Ammon's horn (tissue), 1 donor: ENCODE measurements around the gene PCDHGA11.
"Not testable (repeated sequence)": the region's sequence is repeated elsewhere in the genome, so short reads cannot be mapped to it uniquely, and the experiment has no call there.

Experiments
- DNase-seq: peaks from one replicate; pipeline ENCODE4 v3.0.0-alpha.2; 2016; ENCODE audit warnings: low spot score

The PCDHGA11 gene

DNA sequence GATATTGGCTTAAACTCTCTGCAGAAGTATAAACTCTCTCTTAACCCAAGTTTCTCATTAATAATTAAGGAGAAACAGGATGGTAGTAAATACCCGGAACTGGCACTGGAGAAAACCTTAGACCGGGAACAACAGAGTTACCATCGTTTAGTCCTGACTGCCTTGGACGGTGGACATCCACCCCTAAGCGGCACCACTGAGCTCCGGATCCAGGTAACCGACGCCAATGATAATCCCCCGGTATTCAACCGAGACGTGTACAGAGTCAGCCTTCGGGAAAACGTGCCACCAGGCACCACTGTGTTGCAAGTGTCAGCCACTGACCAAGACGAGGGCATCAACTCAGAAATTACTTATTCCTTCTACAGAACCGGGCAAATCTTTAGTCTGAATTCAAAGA lies 22.2 kb upstream of the PCDHGA11 start:
- DNase-seq: no peak

DNA sequence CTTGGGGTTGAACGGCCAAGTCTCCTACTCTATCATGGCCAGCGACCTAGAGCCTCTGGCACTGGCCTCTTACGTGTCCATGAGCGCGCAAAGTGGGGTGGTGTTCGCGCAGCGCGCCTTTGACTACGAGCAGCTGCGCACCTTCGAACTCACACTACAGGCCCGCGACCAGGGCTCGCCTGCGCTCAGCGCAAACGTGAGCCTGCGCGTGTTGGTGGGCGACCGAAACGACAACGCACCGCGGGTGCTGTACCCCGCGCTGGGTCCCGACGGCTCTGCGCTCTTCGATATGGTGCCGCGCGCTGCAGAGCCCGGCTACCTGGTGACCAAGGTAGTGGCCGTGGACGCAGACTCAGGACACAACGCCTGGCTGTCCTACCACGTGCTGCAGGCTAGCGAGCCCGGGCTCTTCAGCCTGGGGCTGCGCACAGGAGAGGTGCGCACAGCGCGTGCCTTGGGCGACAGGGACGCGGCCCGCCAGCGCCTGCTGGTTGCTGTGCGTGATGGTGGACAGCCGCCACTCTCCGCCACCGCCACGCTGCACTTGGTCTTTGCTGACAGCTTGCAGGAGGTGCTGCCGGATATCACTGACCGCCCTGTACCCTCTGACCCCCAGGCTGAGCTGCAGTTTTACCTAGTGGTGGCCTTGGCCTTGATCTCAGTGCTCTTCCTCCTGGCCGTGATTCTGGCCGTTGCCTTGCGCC lies 21.1 kb upstream of the PCDHGA11 start:
- no peak for DNase-seq

DNA sequence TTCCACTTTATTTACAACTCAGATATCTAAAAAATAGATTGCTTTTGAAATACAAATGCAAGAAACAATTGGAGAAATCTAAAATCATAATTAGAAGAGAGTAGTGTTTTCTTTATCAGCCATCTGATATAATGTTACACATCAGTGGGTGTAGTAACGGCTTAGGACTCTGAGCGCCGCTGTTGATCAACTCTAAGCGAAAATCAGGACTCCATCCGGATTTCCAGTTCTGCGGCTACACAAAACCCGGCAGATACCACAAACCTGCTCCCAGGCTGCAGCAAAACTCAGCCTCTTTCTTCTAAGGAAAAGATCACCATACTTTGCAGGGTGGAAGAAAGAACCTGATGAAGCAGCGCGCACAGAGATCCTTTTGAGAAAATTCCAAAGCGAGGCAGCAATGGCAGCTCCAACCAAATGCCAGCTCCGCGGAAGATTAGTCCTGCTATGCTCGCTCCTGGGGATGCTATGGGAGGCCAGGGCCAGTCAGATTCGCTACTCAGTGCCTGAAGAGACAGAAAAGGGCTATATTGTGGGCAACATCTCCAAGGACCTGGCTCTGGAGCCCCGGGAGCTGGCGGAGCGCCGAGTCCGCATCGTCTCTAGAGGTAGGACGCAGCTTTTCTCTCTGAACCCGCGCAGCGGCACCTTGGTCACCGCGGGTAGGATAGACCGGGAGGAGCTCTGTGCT lies 18.2 kb upstream of the PCDHGA11 start, which contains the start of gene PCDHGA9:
PCDHGA9 (plus strand) TSS at position 226 of the 691 bp plus-strand sequence; CDS start at position 401, 175 bp downstream.
- peak; percentile 11 for DNase-seq

DNA sequence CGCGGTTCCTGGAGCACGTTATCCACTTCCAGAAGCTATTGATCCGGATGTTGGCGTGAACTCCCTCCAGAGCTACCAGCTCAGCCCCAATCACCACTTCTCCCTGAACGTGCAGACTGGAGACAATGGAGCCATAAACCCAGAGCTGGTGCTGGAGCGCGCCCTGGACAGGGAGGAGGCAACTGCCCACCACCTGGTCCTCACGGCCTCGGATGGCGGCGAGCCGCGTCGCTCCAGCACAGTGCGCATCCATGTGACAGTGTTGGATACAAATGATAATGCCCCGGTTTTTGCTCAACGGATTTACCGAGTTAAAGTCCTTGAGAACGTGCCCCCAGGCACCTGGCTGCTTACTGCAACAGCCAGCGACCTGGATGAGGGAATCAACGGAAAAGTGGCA lies 17.5 kb upstream of the PCDHGA11 start:
- DNase-seq: no peak

DNA sequence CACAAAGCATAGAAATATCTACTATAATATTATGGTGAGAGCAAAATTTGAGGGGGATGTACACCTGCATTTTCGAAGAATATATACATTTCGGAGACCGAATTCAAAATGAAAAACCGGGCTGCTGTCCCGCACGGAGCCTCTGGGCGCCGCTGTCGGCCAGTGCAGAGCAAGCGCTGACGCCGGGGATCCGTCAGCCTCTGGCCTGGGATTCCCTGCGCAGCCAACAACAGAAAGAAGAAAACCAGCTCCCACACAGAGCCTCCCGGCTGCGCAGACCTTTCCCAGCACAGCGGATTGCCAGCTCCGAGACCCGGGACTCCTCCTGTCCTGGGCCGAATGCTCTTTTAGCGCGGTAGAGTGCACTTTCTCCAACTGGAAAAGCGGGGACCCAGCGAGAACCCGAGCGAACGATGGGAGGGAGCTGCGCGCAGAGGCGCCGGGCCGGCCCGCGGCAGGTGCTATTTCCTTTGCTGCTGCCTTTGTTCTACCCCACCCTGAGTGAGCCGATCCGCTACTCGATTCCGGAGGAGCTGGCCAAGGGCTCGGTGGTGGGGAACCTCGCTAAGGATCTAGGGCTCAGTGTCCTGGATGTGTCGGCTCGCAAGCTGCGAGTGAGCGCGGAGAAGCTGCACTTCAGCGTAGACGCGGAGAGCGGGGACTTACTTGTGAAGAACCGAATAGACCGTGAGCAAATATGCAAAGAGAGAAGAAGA lies 12.9 kb upstream of the PCDHGA11 start, which contains the start of gene PCDHGB6:
PCDHGB6 (plus strand) TSS at position 232 of the 716 bp plus-strand sequence; CDS start at position 414, 182 bp downstream.
- not testable (repeated sequence) for DNase-seq

DNA sequence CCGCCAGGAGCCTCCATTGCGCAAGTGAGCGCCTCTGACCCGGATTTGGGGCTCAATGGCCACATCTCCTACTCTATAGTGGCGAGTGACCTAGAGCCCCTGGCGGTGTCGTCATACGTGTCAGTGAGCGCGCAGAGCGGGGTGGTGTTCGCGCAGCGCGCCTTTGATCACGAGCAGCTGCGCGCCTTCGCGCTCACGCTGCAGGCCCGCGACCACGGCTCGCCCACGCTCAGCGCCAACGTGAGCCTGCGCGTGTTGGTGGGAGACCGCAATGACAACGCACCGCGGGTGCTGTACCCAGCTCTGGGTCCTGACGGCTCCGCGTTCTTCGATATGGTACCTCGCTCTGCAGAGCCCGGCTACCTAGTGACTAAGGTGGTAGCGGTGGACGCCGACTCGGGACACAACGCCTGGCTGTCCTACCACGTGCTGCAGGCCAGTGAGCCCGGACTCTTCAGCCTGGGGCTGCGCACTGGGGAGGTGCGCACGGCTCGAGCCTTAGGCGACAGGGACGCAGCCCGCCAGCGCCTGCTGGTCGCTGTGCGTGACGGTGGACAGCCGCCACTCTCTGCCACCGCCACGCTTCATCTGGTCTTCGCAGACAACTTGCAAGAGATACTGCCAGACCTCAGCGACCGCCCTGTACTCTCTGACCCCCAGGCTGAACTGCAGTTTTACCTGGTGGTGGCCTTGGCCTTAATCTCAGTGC lies 11.1 kb upstream of the PCDHGA11 start:
- DNase-seq: no peak

DNA sequence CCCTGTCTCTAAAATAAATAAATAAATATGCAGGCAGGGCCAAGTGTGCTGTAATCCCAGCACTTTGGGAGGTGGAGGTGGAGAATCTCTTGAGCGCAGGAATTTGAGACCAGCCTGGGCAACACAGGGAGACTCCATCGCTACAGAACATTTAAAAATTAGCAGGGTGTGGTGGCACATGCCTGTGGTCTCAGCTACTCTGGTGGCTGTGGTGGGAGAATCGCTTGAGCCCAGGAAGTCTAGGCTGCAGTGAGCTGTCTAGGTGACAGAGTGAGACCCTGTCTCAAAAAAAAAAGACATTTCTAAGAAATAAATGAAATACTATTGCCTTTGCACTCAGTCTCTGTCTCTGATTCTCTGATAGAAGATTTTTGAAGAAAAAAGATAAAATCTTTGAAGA lies 9.3 kb upstream of the PCDHGA11 start:
- no peak for DNase-seq

DNA sequence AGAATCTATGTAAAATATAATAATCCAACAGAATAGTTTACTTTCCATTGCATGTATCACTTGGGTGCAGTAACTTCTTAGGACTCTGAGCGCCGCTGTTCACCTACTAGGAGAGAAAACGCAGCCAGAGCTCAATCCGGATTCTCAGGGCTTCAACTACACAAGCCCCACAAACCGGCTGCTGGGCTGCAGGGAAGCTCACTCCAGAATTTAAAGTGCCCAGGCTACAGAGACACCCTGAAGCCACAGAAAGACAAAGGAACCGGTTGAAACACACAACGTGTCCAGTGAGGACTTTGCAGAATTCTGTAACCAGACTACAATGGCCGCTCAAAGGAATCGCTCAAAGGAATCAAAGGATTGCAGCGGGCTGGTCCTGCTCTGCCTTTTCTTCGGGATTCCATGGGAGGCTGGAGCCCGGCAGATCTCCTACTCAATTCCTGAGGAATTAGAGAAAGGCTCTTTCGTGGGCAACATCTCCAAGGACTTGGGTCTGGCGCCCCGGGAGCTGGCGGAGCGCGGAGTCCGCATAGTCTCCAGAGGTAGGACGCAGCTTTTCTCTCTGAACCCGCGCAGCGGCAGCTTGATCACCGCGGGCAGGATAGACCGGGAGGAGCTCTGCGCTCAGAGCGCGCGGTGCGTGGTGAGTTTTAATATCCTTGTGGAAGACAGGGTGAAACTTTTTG lies 7.9 kb upstream of the PCDHGA11 start, which contains the start of gene PCDHGA10:
PCDHGA10 (plus strand) TSS at position 134 of the 686 bp plus-strand sequence; CDS start at position 323, 189 bp downstream.
- DNase-seq: no peak

DNA sequence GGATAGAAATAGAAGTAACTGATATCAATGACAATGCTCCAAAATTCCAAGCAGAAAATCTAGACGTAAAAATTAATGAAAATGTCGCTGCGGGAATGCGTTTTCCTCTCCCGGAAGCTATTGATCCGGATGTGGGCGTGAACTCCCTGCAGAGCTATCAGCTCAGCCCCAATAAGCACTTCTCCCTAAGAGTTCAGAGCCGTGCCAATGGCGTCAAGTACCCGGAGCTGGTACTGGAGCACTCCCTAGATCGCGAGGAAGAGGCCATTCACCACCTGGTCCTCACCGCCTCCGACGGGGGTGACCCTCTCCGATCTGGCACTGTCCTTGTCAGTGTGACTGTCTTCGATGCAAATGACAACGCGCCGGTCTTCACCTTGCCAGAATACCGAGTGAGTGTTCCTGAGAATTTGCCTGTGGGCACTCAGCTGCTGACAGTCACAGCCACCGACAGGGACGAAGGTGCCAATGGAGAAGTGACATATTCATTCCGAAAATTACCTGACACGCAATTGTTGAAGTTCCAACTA lies 7.2 kb upstream of the PCDHGA11 start:
- DNase-seq: no peak

DNA sequence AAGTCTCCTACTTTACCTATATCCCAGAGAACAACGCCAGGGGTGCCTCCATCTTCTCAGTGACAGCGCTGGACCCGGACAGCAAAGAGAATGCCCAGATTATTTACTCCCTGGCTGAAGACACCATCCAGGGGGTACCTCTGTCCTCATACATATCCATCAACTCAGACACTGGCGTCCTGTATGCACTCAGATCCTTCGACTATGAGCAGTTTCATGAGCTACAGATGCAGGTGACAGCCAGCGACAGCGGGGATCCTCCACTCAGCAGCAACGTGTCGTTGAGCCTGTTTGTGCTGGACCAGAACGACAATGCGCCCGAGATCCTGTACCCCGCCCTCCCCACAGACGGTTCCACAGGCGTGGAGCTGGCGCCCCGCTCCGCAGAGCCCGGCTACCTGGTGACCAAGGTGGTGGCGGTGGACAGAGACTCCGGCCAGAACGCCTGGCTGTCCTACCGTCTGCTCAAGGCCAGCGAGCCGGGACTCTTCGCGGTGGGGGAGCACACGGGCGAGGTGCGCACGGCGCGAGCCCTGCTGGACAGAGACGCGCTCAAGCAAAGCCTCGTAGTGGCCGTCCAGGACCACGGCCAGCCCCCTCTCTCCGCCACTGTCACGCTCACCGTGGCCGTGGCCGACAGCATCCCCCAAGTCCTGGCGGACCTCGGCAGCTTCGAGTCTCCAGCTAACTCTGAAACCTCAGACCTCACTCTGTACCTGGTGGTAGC lies 6.1 kb upstream of the PCDHGA11 start:
- DNase-seq: not testable (repeated sequence)

DNA sequence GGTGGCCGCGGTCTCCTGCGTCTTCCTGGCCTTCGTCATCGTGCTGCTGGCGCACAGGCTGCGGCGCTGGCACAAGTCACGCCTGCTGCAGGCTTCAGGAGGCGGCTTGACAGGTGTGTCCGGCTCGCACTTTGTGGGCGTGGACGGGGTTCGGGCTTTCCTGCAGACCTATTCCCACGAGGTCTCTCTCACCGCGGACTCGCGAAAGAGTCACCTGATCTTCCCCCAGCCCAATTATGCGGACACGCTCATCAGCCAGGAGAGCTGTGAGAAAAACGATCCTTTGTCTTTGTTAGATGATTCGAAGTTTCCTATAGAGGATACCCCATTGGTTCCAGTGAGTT lies 5.6 kb upstream of the PCDHGA11 start:
- DNase-seq: not testable (repeated sequence)

DNA sequence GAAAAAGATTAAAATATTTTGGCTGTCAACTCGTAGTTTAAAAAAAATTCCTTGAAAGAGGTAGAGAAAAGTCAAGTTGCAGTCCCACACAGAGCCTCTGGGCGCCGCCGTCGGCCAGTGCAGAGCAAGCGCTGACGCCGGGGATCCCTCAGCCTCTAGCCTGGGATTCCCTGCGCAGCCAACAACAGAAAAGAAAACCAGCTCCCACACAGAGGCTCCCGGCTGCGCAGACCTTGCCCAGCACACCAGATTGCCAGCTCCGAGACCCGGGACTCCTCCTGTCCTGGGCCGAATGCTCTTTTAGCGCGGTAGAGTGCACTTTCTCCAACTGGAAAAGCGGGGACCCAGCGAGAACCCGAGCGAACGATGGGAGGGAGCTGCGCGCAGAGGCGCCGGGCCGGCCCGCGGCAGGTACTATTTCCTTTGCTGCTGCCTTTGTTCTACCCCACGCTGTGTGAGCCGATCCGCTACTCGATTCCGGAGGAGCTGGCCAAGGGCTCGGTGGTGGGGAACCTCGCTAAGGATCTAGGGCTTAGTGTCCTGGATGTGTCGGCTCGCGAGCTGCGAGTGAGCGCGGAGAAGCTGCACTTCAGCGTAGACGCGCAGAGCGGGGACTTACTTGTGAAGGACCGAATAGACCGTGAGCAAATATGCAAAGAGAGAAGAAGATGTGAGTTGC lies 3.2 kb upstream of the PCDHGA11 start, which contains the start of gene PCDHGB7:
PCDHGB7 (plus strand) TSS at position 184 of the 679 bp plus-strand sequence; CDS start at position 367, 183 bp downstream.
- DNase-seq: peak; percentile 51

DNA sequence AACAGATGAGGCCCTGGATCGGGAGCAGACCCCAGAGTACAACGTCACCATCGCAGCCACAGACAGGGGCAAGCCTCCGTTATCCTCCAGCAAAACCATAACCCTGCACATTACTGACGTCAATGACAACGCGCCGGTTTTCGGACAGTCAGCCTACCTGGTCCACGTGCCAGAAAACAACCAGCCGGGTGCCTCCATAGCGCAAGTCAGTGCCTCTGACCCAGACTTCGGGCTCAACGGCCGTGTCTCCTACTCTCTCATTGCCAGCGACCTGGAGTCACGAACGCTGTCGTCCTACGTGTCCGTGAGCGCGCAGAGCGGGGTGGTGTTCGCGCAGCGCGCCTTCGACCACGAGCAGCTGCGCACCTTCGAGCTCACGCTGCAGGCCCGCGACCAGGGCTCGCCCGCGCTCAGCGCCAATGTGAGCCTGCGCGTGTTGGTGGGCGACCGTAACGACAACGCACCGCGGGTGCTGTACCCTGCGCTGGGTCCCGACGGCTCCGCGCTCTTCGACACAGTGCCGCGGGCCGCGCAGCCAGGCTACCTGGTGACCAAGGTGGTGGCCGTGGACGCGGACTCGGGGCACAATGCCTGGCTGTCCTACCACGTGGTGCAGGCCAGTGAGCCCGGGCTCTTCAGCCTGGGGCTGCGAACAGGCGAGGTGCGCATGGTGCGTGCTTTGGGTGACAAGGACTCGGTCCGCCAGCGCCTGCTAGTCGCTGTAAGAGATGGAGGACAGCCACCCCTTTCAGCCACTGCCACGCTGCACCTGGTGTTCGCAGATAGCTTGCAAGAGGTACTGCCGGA lies 1.6 kb upstream of the PCDHGA11 start:
- no peak for DNase-seq

DNA sequence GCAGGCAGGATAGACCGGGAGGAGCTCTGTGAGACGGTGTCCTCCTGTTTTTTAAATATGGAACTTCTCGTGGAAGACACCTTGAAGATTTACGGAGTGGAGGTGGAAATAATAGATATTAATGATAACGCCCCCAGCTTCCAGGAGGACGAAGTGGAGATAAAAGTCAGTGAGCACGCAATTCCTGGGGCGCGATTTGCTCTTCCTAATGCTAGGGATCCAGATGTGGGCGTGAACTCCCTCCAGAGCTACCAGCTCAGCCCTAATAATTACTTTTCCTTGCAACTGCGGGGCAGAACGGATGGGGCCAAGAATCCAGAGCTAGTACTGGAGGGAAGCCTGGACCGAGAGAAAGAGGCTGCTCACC lies 621 bp downstream of the PCDHGA11 start:
- no peak for DNase-seq

DNA sequence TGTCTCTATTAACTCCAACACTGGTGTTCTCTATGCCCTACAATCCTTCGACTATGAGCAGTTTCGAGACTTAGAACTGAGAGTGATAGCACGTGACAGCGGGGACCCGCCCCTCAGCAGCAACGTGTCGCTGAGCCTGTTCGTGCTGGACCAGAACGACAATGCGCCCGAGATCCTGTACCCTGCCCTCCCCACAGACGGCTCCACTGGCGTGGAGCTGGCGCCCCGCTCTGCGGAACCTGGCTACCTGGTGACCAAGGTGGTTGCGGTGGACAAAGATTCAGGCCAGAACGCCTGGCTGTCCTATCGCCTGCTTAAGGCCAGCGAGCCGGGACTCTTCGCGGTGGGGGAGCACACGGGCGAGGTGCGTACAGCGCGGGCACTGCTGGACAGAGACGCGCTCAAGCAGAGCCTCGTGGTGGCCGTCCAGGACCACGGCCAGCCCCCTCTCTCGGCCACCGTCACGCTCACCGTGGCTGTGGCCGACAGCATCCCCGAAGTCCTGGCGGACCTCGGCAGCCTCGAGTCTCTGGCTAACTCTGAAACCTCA lies 2.0 kb downstream of the PCDHGA11 start:
- no peak for DNase-seq

DNA sequence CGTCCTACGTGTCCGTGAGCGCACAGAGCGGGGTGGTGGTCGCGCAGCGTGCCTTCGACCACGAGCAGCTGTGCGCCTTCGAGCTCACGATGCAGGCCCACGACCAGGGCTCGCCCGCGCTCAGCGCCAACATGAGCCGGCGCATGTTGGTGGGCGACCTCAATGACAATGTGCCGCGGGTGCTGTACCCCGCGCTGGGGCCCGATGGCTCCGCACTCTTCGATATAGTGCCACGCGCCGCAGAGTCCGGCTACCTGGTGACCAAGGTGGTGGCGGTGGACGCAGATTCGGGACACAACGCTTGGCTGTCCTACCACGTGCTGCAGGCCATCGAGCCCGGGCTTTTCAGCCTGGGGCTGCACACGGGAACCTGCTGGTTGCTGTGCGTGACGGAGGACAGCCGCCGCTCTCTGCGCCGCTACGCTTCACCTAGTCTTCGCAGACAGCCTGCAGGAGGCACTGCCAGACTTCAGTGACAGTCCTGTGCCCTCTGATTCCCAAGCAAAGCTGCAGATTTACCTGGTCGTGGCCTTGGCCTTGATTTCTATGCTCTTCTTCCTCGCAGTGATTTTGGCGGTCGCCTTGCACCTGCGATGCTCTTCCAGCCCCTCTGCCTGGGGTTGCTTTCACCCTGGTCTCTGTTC lies 7.1 kb downstream of the PCDHGA11 start:
- no peak for DNase-seq

DNA sequence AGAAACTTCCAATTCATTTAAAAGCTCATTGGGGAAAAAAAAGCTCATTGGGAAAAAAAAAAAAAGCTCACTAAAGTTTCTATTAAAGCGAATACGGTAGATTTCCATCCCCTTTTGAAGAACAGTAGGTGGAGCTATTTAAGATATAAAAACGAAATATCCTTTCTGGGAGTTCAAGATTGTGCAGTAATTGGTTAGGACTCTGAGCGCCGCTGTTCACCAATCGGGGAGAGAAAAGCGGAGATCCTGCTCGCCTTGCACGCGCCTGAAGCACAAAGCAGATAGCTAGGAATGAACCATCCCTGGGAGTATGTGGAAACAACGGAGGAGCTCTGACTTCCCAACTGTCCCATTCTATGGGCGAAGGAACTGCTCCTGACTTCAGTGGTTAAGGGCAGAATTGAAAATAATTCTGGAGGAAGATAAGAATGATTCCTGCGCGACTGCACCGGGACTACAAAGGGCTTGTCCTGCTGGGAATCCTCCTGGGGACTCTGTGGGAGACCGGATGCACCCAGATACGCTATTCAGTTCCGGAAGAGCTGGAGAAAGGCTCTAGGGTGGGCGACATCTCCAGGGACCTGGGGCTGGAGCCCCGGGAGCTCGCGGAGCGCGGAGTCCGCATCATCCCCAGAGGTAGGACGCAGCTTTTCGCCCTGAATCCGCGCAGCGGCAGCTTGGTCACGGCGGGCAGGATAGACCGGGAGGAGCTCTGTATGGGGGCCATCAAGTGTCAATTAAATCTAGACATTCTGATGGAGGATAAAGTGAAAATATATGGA lies 9.7 kb downstream of the PCDHGA11 start, which contains the start of gene PCDHGA12:
PCDHGA12 (plus strand) TSS at position 176 of the 782 bp plus-strand sequence; CDS start at position 429, 253 bp downstream.
- DNase-seq: peak; percentile 29
